ENCODE results near the gene SCEL.

The SCEL gene

GRCh38 chr13:77521595-77522367 lies 13.7 kb upstream of the SCEL start:
- no peak for DNase-seq (ENCODE audit: low spot score)

GRCh38 chr13:77522444-77522843 lies 13.1 kb upstream of the SCEL start:
- no peak for DNase-seq (ENCODE audit: low spot score)

DNA sequence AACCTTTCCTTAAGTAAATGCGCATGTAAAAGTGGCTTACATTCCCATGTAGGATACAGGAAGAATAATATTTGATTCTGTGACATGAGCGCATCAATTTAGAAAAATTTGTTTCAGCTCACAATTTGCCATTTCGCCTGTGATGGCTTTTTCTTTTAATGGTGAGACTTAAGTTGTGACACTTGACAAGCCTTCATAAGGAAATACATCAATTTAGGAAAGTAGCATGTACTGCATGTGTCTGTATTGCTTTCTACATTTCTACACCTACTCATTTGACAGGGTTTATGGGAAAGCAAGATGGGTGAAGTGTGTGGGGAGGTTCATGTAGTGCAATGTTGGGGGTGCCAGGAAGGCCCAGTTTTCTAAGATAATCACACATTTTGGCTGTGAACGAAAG lies 12.1 kb upstream of the SCEL start:
- no peak for DNase-seq (ENCODE audit: low spot score)

GRCh38 chr13:77523834-77524728 lies 11.4 kb upstream of the SCEL start:
- DNase-seq (ENCODE audit: low spot score): no peak

DNA sequence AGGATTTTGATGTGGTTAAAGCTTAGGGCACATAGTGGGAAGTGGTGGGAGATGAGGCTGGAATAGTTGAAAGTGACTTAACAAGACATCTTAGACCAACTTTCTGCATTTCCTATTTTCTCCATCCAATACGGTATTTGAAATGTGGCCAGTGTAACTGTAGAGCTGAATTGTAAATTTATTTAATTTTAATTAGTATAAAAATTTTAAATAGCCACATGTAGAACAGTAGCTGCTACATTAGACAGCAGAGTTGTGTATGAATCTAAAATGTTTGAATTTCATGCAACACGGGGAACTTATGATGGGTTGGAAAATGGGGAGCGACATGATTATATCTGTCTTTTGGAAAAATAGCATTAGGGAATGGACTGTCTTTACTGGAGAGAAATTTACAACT lies 7.1 kb upstream of the SCEL start:
- DNase-seq (ENCODE audit: low spot score): no peak

GRCh38 chr13:77528834-77529500 lies 6.5 kb upstream of the SCEL start:
- no peak for DNase-seq (ENCODE audit: low spot score)

DNA sequence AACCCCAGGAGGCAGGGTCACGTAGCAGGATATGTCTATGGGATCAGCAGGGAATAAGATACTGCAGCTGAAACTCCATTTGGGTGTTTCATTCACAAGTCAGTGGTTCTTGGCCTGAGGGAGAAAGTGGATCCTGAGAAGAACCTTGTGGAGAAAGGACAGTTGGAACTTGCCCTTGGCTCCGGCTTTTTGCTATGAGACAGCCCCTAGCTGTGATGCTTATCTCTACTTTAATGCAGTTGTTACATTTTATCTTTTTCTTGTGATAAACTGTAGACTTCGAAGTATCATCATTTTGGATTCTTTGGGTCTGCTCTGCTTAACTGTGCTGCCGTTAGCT lies 6.0 kb upstream of the SCEL start:
- no peak for DNase-seq (ENCODE audit: low spot score)

DNA sequence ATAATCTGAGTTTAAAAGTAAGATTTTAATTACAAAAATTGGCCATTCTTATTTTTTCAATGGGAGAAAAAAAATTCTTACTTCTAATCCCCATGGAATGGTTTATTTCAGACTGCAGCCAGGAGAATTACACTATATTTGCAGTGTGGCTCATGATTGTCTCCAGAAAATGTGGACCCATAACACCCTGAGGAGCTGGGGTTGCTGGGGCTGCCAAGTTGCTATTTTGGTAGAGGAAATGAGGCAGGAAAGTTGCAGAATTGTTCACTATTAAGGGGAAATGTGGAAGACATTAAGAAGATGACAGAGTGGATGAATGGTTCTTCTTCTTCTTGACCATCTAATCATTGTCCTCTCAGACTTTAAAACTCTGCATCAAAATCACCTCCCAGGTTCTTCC lies 4.6 kb upstream of the SCEL start:
- DNase-seq (ENCODE audit: low spot score): no peak

DNA sequence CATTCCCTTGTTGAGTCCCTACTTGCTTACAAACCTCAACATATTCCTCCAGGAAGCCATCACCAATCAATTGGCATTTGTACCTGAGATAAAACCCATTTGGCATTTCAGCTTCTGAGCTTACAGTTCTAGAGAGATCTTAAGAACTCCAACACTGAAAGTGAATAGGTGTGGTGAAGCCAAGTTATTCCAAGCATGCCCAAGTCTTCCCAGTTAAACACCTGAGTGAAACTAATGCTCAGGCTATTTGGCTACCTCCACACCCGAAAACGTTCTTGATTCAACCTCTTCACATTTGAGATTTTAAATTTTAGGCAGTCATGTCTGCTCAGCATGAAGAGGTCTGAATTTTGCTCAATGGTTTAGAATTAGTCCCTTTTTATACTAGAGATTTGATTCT lies 2.5 kb upstream of the SCEL start:
- no peak for DNase-seq (ENCODE audit: low spot score)

DNA sequence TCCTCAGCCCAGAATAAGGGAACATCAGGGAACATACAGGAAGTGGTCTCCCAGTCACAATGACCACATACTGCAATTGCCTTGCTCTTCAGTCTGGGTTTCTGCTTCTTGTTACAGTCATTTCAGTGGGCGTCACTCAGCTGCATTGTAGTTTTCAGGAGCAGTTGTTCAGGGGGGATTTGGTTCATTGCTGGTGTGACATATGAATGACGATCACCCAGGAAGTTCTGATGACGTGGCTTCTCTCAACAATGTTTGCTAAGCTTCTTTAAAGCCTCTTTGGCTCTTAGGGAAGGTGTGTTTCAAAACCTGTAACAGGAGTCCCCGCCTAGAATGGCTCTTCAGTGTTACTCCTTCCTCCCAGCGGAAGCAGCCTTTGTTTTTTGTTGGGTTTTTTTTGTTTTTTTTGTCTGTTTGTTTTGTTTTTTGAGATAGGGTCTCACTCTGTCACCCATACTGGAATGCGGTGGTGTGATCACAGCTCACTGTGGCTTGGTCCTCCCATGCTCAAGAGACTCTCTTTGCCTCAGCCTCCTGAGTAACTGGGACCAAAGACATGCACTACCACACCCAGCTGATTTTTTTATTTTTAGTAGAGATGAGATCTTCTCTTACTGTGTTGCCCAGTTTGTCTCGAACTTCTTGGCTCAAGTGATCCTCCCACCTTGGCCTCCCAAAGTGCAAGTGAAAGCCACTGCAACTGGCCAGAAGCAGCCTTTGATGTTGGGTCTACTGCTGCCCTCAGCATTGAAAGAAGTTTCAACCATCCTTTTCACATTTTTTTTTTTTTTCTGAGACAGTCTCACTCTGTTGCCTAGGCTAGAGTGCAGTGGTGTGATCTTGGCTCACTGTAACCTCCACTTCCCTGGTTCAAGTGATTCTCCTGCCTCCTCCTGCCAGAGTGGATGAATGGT lies 1.4 kb upstream of the SCEL start:
- DNase-seq (ENCODE audit: low spot score): no peak

DNA sequence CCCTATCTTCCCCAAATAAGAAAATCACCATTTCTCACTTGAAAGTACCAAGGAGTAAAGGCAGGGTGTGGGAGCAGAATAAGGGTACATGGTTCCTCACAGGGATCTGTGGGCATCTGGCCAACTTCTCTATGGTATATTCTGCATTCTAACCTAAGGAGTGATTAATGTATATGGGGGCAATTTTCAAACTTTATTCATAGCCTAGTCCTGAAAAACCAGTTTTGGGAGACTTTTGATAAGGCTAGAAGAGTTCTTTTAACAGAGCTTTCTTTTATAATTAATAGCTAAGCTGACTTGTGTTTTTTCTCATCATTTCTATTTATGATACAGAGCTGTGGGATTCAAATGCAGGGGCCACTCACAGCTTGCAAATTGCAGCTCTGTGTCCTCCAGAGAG lies 852 bp downstream of the SCEL start:
- DNase-seq (ENCODE audit: low spot score): no peak

- no peak for DNase-seq (ENCODE audit: low spot score)
Observed at GRCh38 chr13:77537289-77537919, 1.9 kb downstream of the SCEL start.

DNA sequence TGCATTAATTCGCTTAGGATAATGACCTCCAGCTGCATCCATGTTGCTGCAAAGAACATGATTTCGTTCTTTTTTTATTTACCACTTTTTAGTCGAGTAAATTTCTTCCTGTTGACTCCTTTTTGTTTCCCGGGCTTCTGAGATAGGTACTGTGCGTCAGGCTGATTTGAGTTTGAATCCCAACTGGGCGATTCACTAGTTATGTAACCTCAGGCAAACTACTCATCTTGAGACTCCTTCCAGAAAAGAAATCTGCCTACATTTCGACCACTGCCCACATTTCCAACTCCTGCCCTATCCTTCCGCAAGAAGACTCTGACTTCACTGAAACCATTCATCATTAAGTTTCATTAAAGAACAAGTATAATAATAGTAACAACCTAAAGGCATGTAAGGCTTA lies 8.2 kb downstream of the SCEL start:
- DNase-seq (ENCODE audit: low spot score): no peak

DNA sequence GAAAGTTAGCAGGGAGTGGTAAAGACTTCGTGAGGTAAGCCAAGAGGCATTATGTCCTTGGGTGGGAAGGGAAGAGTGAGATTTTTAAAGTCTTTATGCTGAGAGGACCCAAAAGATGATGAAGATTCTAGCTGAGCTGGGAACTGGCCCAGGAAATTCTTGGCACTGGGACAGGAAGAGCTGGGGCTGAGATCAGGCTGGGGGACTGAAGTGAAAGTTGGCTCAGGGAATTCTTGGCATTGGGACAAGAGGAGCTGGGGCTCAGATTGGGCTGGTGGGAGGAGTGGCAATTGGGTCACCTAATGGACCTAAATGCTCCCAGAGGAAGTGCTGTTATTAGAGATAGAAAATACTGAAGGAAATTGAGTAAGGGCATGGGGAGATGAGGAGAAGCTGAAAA lies 8.8 kb downstream of the SCEL start:
- DNase-seq (ENCODE audit: low spot score): no peak

DNA sequence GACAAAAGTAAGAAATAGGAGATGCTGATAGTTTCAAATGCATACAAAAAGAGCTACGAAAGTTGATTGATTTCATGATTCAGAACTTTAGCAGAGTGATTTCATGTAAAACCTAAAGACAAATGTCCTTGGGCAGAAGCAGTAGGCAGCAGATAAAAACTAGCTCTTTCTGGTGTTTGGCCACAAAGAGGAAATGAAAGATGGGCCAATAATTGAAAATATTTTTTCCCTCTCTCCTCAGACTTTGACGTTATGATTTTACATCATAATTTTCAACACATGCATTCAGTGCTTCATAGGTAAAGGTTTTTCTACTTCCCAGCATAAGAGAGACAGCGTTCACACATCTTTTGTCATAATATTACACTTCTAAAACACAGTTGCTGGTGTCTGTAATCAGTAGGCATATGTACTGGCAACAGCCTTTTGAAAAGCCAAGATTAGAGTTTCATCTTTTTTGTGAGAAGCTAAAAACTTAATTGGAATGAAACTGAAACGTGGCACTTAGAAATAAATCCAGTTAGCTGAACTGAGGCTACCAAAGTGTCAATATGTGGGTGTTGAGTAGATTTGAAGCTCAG lies 9.3 kb downstream of the SCEL start:
- DNase-seq (ENCODE audit: low spot score): no peak

- no peak for DNase-seq (ENCODE audit: low spot score)
Observed at GRCh38 chr13:77545626-77546412, 10.3 kb downstream of the SCEL start.

- no peak for DNase-seq (ENCODE audit: low spot score)
Observed at GRCh38 chr13:77548095-77548494, 12.6 kb downstream of the SCEL start.

- no peak for DNase-seq (ENCODE audit: low spot score)
Observed at GRCh38 chr13:77548594-77548993, 13.1 kb downstream of the SCEL start.

DNA sequence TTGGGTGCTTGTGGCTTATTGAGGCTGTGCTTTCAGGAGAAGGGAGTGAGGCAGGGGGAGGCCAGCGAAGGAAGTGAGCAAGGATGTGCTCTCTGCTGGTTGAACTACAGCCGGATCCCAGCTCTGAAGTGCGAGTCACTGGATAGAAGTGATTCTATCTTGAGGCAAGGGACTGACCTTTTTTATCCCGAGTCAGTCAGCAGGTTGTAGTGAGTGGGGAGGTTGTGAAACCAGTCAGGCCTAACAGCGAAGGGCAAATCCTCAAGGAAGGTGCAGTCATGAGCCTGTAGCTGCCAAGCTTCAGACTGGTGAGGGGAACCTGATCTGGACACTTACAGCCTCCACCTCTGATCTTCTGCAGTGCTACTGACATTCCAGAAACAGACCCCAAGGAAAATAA lies 18.6 kb downstream of the SCEL start:
- DNase-seq (ENCODE audit: low spot score): no peak

DNA sequence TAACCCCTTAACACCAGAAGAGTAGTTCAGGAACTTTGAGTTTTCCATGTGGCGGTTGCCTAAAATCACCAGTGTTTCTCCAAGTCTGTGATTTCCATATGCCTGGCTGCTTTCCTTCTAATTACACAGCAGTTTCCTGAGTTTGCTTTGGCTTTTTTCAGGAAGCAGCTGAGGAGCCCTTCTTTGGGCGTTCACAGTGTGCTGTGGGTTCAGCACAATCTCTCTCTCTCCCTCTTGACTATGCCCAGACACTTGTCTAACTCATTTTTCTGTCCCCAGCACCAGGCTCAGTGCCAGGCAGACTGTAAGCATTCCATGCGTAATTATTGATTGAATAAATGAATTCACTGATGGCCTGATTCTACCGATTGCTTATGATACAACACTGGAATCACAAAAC lies 19.7 kb downstream of the SCEL start:
- DNase-seq (ENCODE audit: low spot score): no peak

Measured in CD4-positive, alpha-beta T cell treated with Interleukin-6 at 100 ng/mL for 8 hours (primary cell).